K562 (cell line): ENCODE measurements around the gene HAVCR1. TPM values are rescaled to one million over a fixed set of nuclear protein-coding genes. Genes with fewer than 3 reads are reported as not detected.

Experiments used
- ATAC-seq: fragments of 200-7000 bp; cut with Tn5 transposase; 3 replicates; pipeline ENCODE4 v1.9.1; 2020; ENCODE audit warnings: moderate library complexity
- BruUV-seq: library from RNA; stranded (reverse); fragments of 400-500 nt; replicated peaks from 2 replicates; lab custom pipeline; 2021; lab: Mats Ljungman, UMichigan
- CTCF ChIA-PET: fragments of 300-600 bp; formaldehyde crosslinking; extraction: SDS; loops from one replicate; lab custom pipeline; 2021; ENCODE audit warnings: low intra/inter-chr PET ratio; lab: Yijun Ruan, JAX
- POLR2A ChIA-PET: fragments of 300-600, 350-650 bp; sonication (Branson Sonifier 250); formaldehyde crosslinking; extraction: SDS; loops from one replicate; lab custom pipeline; 2021; ENCODE audit warnings: antibody characterized with exemption, inconsistent platforms; lab: Yijun Ruan, JAX
- DNase-seq, 4 experiments: peaks; one replicate each; pipeline versions ENCODE4 v3.0.0 to v3.0.0-alpha.2; 2011 to 2018; ENCODE audit warnings: low spot score in 3 of 4, mixed read lengths in 3 of 4; ENCODE audit errors: extremely low read depth in 1 of 4
- FAIRE-seq: peaks from 2 replicates; lab custom pipeline; 2011; peaks lifted over from hg19 to GRCh38; lab: Jason Lieb, UNC
- H2AFZ ChIP-seq: 2 replicates; pipeline ENCODE4 v1.6.0; 2011; ENCODE audit warnings: low read depth, low read length, control low read depth, inconsistent platforms
- H3K27ac ChIP-seq: fragments of 200-600 bp; 3 replicates; pipeline ENCODE4 v1.8.0; 2011; ENCODE audit warnings: low read depth, mild to moderate bottlenecking, control low read depth, inconsistent platforms, low read length, moderate library complexity, mixed read lengths; ENCODE audit errors: extremely low read depth
- H3K27me3 ChIP-seq, 2 experiments: fragments of 300-600 bp in 1 of 2; 2 replicates in 1 of 2; 3 replicates in 1 of 2; pipeline versions ENCODE4 v1.6.0 to v1.8.0; 2011; ENCODE audit warnings: inconsistent platforms in 2 of 2, low read length in 2 of 2, mild to moderate bottlenecking in 1 of 2, mixed read lengths in 1 of 2, moderate library complexity in 1 of 2; ENCODE audit not compliant: control insufficient read depth in 2 of 2, insufficient read depth in 2 of 2
- H3K36me3 ChIP-seq: fragments of 300-600 bp; 3 replicates; pipeline ENCODE4 v1.8.0; 2011; ENCODE audit warnings: mild to moderate bottlenecking, low read length, inconsistent platforms; ENCODE audit not compliant: control insufficient read depth, insufficient read depth
- H3K4me1 ChIP-seq, 2 experiments: fragments of 200-600 bp in 1 of 2; replicated peaks in 1 of 2; 2 replicates in 1 of 2; 3 replicates in 1 of 2; pipeline versions ENCODE4 v1.5.1 to v1.8.0; 2011; ENCODE audit warnings: inconsistent platforms in 2 of 2, low read length in 2 of 2, mild to moderate bottlenecking in 1 of 2, mixed read lengths in 1 of 2, moderate library complexity in 1 of 2; ENCODE audit not compliant: control insufficient read depth in 2 of 2, insufficient read depth in 2 of 2
- H3K4me2 ChIP-seq: 2 replicates; pipeline ENCODE4 v1.6.1; 2011; ENCODE audit warnings: low read length, control low read depth, inconsistent platforms, mixed read lengths; ENCODE audit not compliant: insufficient read depth
- H3K4me3 ChIP-seq: fragments of 200-600 bp; sonication (generic), shearing (Covaris generic); 2 replicates; pipeline ENCODE4 v1.5.1; 2016; ENCODE audit warnings: control low read depth, inconsistent platforms
- H3K79me2 ChIP-seq: fragments of 200-600 bp; 3 replicates; pipeline ENCODE4 v1.8.0; 2011; ENCODE audit warnings: low read length, inconsistent platforms; ENCODE audit not compliant: control insufficient read depth, insufficient read depth
- H3K9ac ChIP-seq, 2 experiments: 2 replicates each; pipeline versions ENCODE4 v1.6.0 to v1.6.1; 2011; ENCODE audit warnings: low read depth in 2 of 2, low read length in 2 of 2, control low read depth in 1 of 2, inconsistent platforms in 1 of 2, mild to moderate bottlenecking in 1 of 2, mixed read lengths in 1 of 2; ENCODE audit not compliant: insufficient read depth in 1 of 2
- H3K9me1 ChIP-seq: one replicate; pipeline ENCODE4 v1.6.0; 2011; ENCODE audit warnings: inconsistent platforms, mild to moderate bottlenecking, low read length, moderate library complexity; ENCODE audit not compliant: control insufficient read depth, insufficient read depth
- H3K9me3 ChIP-seq: replicated peaks from 2 replicates; pipeline ENCODE4 v1.5.1; 2011; ENCODE audit warnings: low read depth, low read length, inconsistent platforms; ENCODE audit not compliant: control insufficient read depth, insufficient read depth
- H4K20me1 ChIP-seq: replicated peaks from 2 replicates; pipeline ENCODE4 v1.6.1; 2011; ENCODE audit warnings: low read length, inconsistent platforms, mixed read lengths; ENCODE audit not compliant: control insufficient read depth, insufficient read depth
- ARHGAP35 ChIP-seq: fragments of 450-650 bp; IDR thresholded peaks from 2 replicates; pipeline ENCODE4 v1.6.1; 2018; ENCODE audit not compliant: partially characterized antibody
- ATF7 ChIP-seq: fragments of 450-650 bp; IDR thresholded peaks from 2 replicates; pipeline ENCODE4 v1.7.1; 2014; ENCODE audit warnings: mild to moderate bottlenecking, moderate library complexity
- FIP1L1 ChIP-seq: fragments of 200-400 bp; formaldehyde crosslinking; IDR thresholded peaks from 2 replicates; pipeline ENCODE4 v1.6.1; 2018; ENCODE audit warnings: mild to moderate bottlenecking, low read depth, low read length; ENCODE audit not compliant: poor library complexity, severe bottlenecking
- MBD2 ChIP-seq: sonication (generic); IDR thresholded peaks from 2 replicates; pipeline ENCODE4 v1.6.1; 2016; ENCODE audit warnings: low read depth, borderline replicate concordance
- MITF ChIP-seq: IDR thresholded peaks from 2 replicates; pipeline ENCODE4 v1.6.1; 2014; ENCODE audit warnings: antibody characterized with exemption
- RHOXF2B ChIP-seq: fragments of 250-450 bp; sonication (Bioruptor Pico); conservative IDR thresholded peaks from 2 replicates; pipeline ENCODE4 v1.5.1; 2021
- SLC30A9 ChIP-seq: fragments of 250-450 bp; sonication (Bioruptor Pico); IDR thresholded peaks from 2 replicates; pipeline ENCODE4 v1.8.0; 2022; ENCODE audit warnings: mild to moderate bottlenecking, moderate library complexity
- STAT5B ChIP-seq: fragments of 250-450 bp; sonication (Bioruptor Pico); IDR thresholded peaks from 2 replicates; pipeline ENCODE4 v1.8.0; 2021; ENCODE audit warnings: mild to moderate bottlenecking, inconsistent platforms
- STAT6 ChIP-seq: sonication (generic); formaldehyde crosslinking; IDR thresholded peaks from 2 replicates; pipeline ENCODE4 v1.8.1; 2023; ENCODE audit warnings: mild to moderate bottlenecking, missing genetic modification reagents
- THRB ChIP-seq: fragments of 450-650 bp; formaldehyde crosslinking; conservative IDR thresholded peaks from 2 replicates; pipeline ENCODE4 v1.4.0; 2022; ENCODE audit warnings: mild to moderate bottlenecking, missing genetic modification characterization
- ZBTB26 ChIP-seq: fragments of 450-650 bp; formaldehyde crosslinking; IDR thresholded peaks from 2 replicates; pipeline ENCODE4 v1.4.0; 2022; ENCODE audit warnings: missing genetic modification characterization
- ZFP91 ChIP-seq: sonication (generic); formaldehyde crosslinking; IDR thresholded peaks from 2 replicates; pipeline ENCODE4 v1.8.0; 2022; ENCODE audit warnings: mild to moderate bottlenecking, missing genetic modification reagents
- ZNF143 ChIP-seq: sonication (generic); formaldehyde crosslinking; IDR thresholded peaks from 2 replicates; pipeline ENCODE4 v1.9.0; 2022; ENCODE audit warnings: mild to moderate bottlenecking, missing genetic modification reagents
- WGBS: fragments of 100-300 bp; shearing (Covaris generic); methylation state at CpG from one replicate; pipeline ENCODE4 v1.1.6; 2016; ENCODE audit warnings: low coverage, mixed read lengths; ENCODE audit not compliant: insufficient coverage; ENCODE audit errors: missing lambda C conversion rate; 5-methylcytosine and 5-hydroxymethylcytosine counted together
- in situ Hi-C: fragments of 300-500 bp; cut with MboI; formaldehyde crosslinking; loops from 4 replicates; pipeline ENCODE4 v1.15.0; 2018; ENCODE audit warnings: inconsistent platforms, mixed read lengths
- intact Hi-C: fragments of 100-400 bp; cut with micrococcal nuclease; formaldehyde crosslinking; loops from 2 replicates; pipeline ENCODE4 v1.14.2; 2022
- polyA plus RNA-seq, 8 experiments: library from polyadenylated mRNA; depleted of rRNA in 4 of 8; stranded (reverse) in 5 of 8; unstranded in 3 of 8; fragments of >200 nt; fragmentation: Nextera tagmentation in 2 of 8; fragmentation: Illumina TruSeq in 1 of 8; extraction: Ambion mirVana in 2 of 8; extraction: Trizol in 1 of 8; gene quantifications; 2 replicates each; pipeline versions ENCODE4 v1.2.1 to v1.2.3, GENCODE V29; 2011 to 2014; ENCODE audit warnings: inconsistent platforms in 1 of 8, missing spikeins in 1 of 8
- total RNA-seq, 7 experiments: library from RNA; depleted of rRNA in 6 of 7; stranded (reverse); fragments of >200 nt in 6 of 7; fragmentation: Illumina TruSeq in 2 of 7; extraction: Trizol in 2 of 7; gene quantifications; 2 replicates each; pipeline versions ENCODE4 v1.2.1 to v1.2.3, GENCODE V29; 2011 to 2021; ENCODE audit warnings: low replicate concordance in 1 of 7

The HAVCR1 gene
- total and polyA plus RNA-seq, 9 of the 15 experiments (the other 6 are each of a cell fraction or from before 2014, with no cell fraction given), result 0.04 TPM; not detected in 8

GRCh38 chr5:157057459-157058370, 1.2 kb downstream of the HAVCR1 start:
- ChIA-PET CTCF (no interaction called here), POLR2A (no interaction called here)
- H3K27ac ChIP-seq, result no peak overlapping the region
- DNase-seq (no peak), ATAC-seq (no peak), FAIRE-seq (no peak)
- H3K4me1 ChIP-seq, result no peaks in the 10 kb centered on the region
- H3K9me3 ChIP-seq, result no peaks in the 10 kb centered on the region
- H3K9ac ChIP-seq, result no peak overlapping the region
- BruUV-seq, result no TSS peak
- no peak overlapping the region for H3K4me2 ChIP-seq
- H3K9me1 ChIP-seq, result no peaks in the 10 kb centered on the region
- peaks cover 0 to 2% of the 10 kb centered on the region in 2 experiments; a peak in 1 of 5 replicates for H3K27me3 ChIP-seq
- WGBS, result 12% methylated on average over 8 of the region's 11 CpGs
- H3K4me3 ChIP-seq, result no peak overlapping the region
- no peaks in the 10 kb centered on the region for H3K79me2 ChIP-seq
- no peaks in the 10 kb centered on the region for H3K36me3 ChIP-seq
- in situ Hi-C loops, result no loop called here
- no peaks in the 10 kb centered on the region for H4K20me1 ChIP-seq
- no peak overlapping the region for H2AFZ ChIP-seq
- intact Hi-C loops, result no loop called here
- TF ChIP-seq MITF (no peak), RHOXF2B (CRISPR knock-in tag) (no peak), STAT5B (CRISPR knock-in tag) (no peak), SLC30A9 (CRISPR knock-in tag) (no peak), ATF7 (no peak), MBD2 (no peak), ZFP91 (CRISPR knock-in tag) (no peak), ZNF143 (no peak), FIP1L1 (no peak), ARHGAP35 (no peak), STAT6 (no peak), ZBTB26 (CRISPR knock-in tag) (no peak), THRB (no peak)
